GM04504 (cell line): ENCODE data around the gene TXNDC17.
"Not testable (repeated sequence)": the region's sequence is repeated elsewhere in the genome, so short reads cannot be mapped to it uniquely, and the experiment has no call there.

Experiments used
- DNase-seq: peaks from one replicate; pipeline ENCODE4 v3.0.0-alpha.2; 2012; ENCODE audit warnings: low read depth

The TXNDC17 gene

GRCh38 chr17:6661464-6661848, 20.6 kb downstream of the TXNDC17 start:
- DNase-seq: no peak

DNA sequence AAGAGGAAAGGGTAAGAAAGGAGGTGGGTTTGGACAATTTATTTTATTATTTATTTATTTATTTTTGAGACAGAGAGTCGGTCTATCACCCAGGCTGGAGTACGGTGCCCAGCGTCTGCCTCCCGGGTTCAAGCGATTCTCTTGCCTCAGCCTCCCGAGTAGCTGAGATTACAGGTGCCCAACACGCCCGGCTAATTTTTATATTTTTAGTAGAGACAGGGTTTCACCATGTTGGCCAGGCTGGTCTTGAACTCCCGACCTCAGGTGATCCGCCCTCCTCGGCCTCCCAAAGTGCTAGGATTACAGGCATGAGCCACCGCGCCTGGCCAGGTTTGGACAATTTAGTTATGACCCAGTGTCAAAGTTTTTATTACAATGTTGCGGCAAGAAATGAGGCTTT, 22.3 kb downstream of the TXNDC17 start:
- DNase-seq: not testable (repeated sequence)

DNA sequence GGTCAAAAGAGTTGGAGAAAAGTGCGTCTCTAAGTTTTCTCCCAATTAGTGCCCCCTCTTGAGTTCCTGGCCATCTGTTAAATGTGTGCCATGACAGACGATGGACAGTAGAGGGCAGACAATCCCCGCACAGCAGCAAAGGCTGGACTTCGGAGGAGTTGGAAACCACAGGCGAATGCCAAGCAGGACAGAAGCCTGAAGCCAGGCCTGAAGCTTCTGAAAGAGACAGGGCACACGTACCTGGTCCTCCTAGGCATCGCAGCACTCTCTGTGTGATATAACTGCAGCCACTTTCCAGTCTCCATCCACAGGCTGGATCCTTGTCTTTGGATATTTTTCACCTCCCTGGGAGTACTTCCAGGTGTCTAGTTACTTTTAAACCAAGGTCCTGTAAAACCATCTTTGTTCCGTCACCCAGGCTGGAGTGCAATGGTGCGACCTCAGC, 25.2 kb downstream of the TXNDC17 start:
- DNase-seq: peak; percentile 60

DNA sequence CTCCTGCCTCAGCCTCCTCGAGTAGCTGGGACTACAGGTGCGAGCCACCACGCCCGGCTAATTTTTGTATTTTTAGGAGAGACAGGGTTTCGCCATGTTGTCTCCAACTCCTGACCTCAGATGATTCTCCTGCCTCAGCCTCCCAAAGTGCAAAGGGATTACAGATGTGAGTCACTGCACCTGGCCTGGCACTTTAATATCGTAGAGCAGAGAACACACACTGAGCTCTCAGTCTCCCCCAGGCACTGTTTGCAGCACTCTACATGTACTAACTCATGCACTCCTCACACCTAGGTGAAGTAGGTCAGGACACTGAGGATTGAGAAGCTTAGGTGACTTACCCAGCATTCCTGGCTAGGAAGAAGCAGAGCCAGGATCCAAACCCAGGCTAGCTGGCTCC, 25.7 kb downstream of the TXNDC17 start:
- DNase-seq: no peak

DNA sequence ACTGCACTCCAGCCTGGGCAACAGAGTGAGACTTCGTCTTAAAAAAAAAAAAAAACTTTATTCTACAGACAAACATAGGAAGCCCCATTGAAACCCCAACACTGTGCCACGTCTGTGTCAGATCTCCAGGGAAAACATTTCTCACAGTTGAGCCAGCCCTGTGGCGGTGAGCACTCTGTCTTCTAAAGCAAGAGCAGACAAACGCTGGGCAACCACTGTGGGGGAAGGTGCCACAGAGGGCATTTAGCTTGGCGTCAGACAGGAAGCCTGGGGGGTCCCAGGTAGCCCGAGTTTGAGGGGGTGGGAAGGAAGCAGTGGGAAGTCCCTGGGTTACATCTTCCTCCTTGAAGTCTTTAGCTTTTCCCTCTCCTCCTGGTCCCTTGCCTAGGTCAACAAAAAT, 26.7 kb downstream of the TXNDC17 start:
- DNase-seq: no peak

DNA sequence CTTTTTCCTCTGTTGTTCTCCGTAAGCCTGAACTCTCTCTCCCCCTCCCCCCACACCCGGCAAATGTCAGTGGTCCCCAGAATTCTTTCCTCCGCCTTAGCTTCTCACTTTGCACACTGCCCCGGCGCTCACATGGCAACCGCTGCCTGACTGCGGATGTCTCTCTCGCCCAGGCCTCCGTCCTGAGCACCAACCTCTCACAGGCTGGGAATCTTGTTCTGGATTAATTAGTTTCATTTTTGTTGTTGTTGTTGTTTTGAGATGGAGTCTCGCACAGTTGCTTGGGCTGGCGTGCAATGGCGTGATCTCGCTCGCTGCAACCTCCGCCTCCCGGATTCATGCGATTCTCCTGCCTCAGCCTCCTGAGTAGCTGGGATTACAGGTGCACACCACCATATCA, 27.4 kb downstream of the TXNDC17 start:
- no peak for DNase-seq

DNA sequence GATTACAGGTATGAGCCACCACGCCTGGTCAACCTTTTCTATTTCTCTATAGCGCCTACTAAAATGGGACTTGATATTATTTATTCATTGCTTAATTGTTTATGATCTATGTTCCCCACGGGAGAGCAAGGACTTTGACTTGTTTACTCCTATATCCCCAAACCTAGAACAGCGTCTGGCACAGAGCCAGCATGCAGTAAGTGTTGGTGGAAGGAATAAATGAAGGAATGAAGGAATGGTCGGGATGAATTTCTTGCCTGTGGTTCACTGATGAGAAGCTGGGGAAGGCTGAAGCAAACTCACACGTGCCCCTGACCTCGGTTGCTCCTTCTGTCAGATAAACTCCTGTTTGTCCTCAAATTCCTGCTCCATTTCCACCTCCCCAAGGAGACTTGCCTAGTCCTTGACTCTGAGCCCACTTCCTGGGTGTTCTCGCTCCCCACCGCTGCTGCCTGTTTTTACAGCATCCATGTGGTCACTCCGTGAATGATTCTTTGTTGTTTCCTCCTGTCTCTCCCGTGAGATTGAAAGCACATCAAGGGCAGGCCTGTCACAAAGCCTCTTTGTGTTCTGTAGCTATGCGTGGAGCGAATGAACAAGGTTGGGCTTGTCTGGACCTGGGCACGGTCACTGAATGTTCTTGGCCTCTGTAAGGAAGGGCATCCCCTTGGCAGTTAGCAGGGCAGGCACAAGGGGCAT, 28.0 kb downstream of the TXNDC17 start:
- DNase-seq: no peak

DNA sequence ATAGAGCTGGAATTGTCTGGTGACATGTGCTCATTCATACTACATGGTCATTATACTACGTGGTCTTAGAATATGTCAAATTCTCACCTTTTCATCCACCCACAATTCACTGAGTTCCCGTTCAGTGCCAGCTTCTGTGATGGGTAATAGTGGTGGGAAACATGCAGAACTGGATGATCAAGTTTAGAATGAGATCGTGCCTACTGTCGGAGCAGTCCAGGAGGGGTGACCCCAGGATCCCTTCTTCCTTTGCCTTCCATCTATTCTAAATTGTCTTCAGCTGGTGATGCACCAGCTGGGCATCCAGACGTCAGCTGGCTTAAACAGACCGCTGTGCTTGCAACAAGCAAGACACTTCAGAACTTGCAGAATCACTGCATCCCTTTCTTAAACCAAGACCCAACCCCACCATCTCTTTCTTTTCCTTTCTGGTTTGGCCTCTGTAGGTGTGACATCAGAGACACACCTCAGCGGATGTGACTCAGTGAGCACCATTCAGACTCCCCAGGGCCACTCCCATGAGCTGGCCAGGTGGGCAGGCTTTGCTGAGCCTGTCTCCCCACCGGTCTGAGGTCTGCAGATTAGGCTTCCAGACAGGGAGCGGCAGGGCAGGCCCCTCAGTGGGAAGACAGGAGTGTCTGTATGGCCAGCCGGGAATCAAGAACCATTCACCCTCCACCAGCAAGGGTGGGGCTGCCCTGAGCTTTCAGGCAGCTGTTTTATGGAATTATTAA, 28.8 kb downstream of the TXNDC17 start:
- DNase-seq: no peak

GRCh38 chr17:6670571-6670970, 29.7 kb downstream of the TXNDC17 start:
- no peak for DNase-seq

DNA sequence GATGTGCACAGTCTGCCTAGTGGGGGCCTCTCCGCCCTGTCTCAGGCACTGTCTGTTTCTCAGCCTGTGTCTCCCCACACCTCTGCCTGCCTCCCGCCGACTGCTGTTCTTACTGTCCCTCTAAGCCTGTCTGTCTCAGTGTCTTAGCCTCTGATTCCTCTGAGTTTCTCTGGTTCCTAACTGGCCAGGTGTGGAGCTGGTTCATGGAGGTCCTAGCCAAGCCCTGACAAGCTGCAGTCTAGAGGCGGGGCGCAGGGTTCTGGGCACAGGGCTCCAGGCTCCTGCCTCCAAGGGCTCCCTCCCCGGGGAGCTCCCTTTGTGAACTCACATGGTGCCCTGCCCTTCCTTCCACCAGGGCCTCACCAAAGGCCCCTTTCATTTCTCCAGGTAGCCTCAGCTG, 30.1 kb downstream of the TXNDC17 start:
- DNase-seq: no peak

DNA sequence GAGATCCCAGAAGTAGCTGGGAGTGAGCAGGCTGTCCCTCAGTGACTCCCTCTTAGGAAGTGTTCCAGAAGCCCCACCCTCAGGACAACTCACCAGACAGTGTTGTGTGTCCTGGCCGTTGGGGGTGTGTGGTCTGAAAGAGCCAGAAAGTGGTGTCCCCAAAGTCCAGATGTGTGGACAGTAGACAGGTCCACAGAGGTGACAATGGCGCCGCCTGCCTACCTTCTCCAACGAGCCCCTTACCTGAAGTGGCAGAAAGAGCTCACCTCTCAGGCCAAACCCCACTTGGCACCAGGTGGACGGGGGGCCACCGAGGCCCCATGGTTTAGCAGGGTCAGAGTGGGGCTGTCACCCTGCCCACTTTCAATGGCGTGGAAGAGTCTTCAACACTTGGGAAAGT, 30.6 kb downstream of the TXNDC17 start:
- no peak for DNase-seq

DNA sequence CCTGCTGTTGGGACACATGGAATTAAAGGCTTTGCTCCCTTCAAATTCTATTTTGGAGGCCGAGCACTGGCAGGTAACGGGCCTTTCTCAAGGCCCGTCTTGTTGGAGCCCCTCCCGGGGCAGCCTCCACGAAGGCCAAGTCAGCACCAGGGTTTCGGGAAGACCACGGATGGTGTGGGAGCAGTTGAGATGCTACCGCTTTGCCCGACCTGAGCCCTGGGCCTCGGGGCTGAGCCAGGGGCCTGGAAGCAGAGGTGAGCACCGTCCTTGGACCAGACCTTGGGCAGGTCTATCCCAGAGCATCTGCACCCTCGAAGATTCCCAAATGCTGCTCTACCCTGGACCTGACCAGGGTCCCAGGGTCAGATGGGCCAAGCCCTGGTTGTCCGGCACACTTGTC, 33.7 kb downstream of the TXNDC17 start:
- DNase-seq: no peak

DNA sequence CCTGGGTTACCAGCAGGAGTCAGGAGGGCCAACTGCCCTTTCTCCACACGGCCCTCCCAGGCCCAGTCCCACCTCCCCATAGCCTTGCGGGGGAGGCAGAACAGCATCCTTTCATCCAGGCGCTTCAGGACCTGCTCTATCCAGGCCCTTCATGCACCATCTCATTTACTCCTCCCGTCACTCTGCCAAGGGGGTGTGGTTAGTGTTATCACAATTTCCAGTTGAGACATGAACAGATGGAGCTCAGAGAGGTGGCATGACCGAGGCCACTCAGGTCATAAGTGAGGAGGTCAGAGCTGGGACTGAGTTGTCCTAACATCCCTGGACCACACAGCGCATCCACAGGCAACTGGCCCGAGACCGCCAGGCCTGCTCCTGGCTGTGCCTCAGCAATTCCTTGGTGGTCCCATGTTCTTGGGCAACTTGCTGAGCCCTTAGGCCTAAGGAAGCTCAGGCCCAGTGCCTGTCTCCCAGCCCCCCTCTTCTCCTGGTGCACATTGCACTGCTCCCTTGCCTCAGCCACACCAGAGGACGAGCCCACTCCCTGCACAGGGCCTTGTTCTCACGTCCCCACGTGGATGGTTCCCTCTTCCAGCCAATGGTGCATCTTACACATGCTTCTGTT, 34.5 kb downstream of the TXNDC17 start:
- DNase-seq: no peak

GRCh38 chr17:6676802-6677157, 35.9 kb downstream of the TXNDC17 start:
- DNase-seq: no peak

DNA sequence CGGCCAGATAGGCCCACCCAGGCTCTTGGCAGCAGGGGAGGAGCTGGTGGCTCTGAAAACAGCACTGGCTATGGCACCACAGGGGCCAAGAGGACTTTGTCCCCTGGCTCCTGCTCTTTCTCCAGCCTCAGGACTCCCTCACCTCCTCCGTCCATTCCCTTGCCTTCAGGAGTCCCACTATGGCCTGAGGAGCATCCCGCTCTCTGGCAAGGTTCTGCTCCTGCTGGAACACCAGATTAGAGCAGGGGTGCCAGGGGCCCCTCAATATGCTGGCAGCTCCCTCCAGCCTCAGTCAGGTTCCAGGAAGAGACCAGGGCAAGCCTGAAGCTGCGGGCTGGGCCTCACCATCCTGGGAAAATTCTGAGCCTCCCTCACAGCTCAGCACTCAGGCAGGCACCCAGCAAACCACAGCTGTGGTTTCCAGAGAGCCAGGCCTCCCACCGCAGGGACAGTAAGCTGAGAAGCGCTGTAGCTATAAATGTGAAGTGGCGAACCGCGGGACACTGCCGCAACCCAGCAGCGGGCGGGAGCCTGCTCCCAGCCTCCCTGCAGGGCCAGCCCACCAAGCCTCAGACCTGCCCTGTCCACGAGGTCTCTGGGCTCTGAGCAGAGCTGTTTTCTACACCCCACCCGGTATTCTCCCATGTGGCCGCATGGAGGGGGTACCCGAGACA, 36.4 kb downstream of the TXNDC17 start:
- DNase-seq: peak; percentile 27

DNA sequence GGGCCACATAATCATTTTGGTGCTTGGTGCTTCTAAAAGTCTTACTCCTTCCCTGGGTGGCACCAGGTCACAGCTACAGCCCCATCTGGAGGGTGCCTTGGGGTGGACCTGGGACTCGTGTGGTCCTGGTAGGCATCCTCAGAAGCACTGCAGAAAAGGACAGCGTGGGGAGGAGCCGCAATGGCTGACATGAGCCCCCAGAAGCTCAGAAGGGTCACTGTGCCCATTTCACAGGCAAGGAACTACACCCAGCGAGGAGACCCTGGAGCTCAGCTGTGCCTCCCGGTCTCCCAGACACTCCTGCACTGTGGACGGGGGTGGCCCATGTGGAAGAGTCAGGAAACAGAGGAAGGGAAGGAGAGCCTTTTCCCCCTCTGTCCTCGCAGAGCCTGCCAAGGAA, 37.1 kb downstream of the TXNDC17 start:
- no peak for DNase-seq

GRCh38 chr17:6679241-6679640, 38.4 kb downstream of the TXNDC17 start:
- DNase-seq: no peak

DNA sequence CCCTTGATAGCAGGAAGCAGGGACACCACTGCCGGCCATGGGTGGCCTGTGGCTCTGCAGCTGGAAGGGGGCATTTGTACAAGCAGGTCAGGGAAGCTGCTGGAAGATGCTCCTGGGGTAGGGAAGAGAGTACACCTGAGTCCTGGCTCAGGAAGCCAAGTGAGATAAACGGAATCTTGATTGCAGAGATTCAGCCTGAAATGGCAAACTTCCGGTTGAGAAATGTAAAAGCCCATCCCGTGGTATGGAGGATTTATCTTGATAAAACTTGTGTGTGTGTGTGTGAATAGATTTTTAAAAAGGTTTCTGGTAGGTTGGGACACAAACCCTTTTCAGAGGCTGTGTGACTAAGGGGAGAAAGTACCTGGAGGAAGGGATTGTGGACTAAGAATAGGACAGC, 40.3 kb downstream of the TXNDC17 start:
- DNase-seq: no peak

DNA sequence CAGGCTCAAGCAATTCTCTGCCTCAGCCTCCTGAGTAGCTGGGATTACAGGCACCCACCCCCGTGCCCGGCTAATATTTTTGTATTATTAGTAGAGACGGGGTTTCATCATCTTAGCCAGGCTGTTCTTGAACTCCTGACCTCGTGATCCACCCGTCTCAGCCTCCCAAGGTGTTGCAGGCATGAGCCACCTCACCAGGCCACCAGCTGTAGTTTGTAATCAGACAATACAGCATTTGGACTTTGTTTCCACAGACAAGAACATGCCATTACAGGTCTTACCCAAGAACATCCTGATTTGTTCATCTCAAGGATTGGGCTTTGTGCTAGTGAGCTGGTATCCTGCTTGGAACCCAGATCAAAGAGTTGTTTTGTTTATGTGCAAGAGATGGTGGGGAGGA, 40.8 kb downstream of the TXNDC17 start:
- no peak for DNase-seq

GRCh38 chr17:6682339-6682738, 41.5 kb downstream of the TXNDC17 start:
- no peak for DNase-seq

GRCh38 chr17:6683081-6683684, 42.3 kb downstream of the TXNDC17 start:
- DNase-seq: no peak

GRCh38 chr17:6683730-6684459, 43.0 kb downstream of the TXNDC17 start:
- no peak for DNase-seq
